Measurements from ENCODE around the gene MYL6B.

- TF ChIP-seq MYC (IDR thresholded peaks at IDR 0.05; ENCODE audit: low read depth, low read length): no peak
- TF ChIP-seq, protein P1, sequence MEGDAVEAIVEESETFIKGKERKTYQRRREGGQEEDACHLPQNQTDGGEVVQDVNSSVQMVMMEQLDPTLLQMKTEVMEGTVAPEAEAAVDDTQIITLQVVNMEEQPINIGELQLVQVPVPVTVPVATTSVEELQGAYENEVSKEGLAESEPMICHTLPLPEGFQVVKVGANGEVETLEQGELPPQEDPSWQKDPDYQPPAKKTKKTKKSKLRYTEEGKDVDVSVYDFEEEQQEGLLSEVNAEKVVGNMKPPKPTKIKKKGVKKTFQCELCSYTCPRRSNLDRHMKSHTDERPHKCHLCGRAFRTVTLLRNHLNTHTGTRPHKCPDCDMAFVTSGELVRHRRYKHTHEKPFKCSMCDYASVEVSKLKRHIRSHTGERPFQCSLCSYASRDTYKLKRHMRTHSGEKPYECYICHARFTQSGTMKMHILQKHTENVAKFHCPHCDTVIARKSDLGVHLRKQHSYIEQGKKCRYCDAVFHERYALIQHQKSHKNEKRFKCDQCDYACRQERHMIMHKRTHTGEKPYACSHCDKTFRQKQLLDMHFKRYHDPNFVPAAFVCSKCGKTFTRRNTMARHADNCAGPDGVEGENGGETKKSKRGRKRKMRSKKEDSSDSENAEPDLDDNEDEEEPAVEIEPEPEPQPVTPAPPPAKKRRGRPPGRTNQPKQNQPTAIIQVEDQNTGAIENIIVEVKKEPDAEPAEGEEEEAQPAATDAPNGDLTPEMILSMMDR (IDR thresholded peaks at IDR 0.05; ENCODE audit: extremely low read depth in 1 of 2, insufficient read depth in 1 of 2, low read depth in 1 of 2, low read length in 2 of 2): no peak
These were observed 7.2 kb downstream of the MYL6B start for GRCh38 chr12:56159482-56160192.
